C4-2B (cell line): ENCODE results near the gene NLK.

Experiments
- ZFX ChIP-seq: fragments of 450-650 bp; IDR thresholded peaks from 2 replicates; pipeline ENCODE4 v1.6.1; 2017
- TF ChIP-seq, protein P1 (sequence below): fragments of 450-650 bp; conservative IDR thresholded peaks from 2 replicates; pipeline ENCODE4 v1.5.1; 2017; ENCODE audit warnings: mild to moderate bottlenecking

DNA sequence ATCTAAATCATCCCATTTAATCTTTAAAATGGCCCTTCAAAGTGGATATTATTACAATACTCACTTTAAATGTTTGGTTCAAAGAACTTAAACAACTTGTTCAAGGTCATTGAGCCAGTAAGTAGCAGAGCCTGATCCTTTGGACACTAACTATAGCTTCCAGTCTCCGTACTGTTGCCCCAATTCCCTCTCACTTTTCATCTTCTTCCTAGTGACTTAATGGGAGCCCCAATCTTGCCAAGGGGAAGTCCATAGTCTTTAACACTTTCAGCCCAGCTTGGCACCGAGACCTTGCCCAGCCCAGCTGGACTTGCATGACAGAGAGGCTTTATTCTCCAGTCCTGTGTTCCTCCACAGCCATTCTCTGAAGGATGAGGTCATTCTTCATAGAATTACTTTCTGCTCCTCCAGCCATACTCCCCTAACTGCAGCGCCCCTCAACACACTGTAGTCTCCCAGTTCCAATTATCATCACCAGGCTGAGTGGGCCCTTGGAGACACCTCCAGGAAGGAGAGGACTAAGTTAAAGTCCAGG lies 49.2 kb upstream of the NLK start:
- TF ChIP-seq, protein P1, sequence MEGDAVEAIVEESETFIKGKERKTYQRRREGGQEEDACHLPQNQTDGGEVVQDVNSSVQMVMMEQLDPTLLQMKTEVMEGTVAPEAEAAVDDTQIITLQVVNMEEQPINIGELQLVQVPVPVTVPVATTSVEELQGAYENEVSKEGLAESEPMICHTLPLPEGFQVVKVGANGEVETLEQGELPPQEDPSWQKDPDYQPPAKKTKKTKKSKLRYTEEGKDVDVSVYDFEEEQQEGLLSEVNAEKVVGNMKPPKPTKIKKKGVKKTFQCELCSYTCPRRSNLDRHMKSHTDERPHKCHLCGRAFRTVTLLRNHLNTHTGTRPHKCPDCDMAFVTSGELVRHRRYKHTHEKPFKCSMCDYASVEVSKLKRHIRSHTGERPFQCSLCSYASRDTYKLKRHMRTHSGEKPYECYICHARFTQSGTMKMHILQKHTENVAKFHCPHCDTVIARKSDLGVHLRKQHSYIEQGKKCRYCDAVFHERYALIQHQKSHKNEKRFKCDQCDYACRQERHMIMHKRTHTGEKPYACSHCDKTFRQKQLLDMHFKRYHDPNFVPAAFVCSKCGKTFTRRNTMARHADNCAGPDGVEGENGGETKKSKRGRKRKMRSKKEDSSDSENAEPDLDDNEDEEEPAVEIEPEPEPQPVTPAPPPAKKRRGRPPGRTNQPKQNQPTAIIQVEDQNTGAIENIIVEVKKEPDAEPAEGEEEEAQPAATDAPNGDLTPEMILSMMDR: no peak
- no peak for TF ChIP-seq ZFX
